Uterus (tissue), 4 donors: Measurements from ENCODE around the gene SERPINA12. TPM values are rescaled to one million over a fixed set of nuclear protein-coding genes. Genes with fewer than 3 reads are reported as not detected.

Experiments
- DNase-seq, 2 donors: peaks; one replicate each; pipeline ENCODE4 v3.0.0-alpha.2; 2019 to 2020
- H3K27ac ChIP-seq, 2 donors: fragments of 200-600 bp; sonication (generic); 1 replicate in 1 of 2; 2 replicates in 1 of 2; pipeline ENCODE4 v1.5.1; 2016 to 2018
- H3K27me3 ChIP-seq, 2 donors: fragments of 200-600 bp; sonication (generic); one replicate each; pipeline ENCODE4 v1.5.1; 2018 to 2019; ENCODE audit warnings: control low read depth in 1 of 2
- H3K36me3 ChIP-seq, 2 donors: fragments of 200-600 bp; sonication (generic); one replicate each; pipeline ENCODE4 v1.5.1; 2019; ENCODE audit warnings: control low read depth in 1 of 2
- H3K4me1 ChIP-seq, 2 donors: fragments of 200-600 bp; sonication (generic); one replicate each; pipeline ENCODE4 v1.5.1; 2018 to 2019; ENCODE audit warnings: control low read depth in 1 of 2
- H3K4me3 ChIP-seq, 2 donors: fragments of 200-600 bp; sonication (generic); 1 replicate in 1 of 2; 2 replicates in 1 of 2; pipeline ENCODE4 v1.5.1; 2018 to 2019; ENCODE audit warnings: mild to moderate bottlenecking in 1 of 2
- H3K9me3 ChIP-seq, 2 donors: fragments of 200-600 bp; sonication (generic); one replicate each; pipeline ENCODE4 v1.5.1; 2019; ENCODE audit warnings: control low read depth in 1 of 2
- CTCF ChIP-seq, 4 experiments: fragments of 200-600 bp in 2 of 4; fragments of 450-650 bp in 2 of 4; sonication (generic) in 2 of 4; IDR thresholded peaks; one replicate each; pipeline ENCODE4 v1.5.1; 2016 to 2019; ENCODE audit warnings: antibody characterized with exemption in 4 of 4, mild to moderate bottlenecking in 2 of 4, moderate library complexity in 1 of 4
- POLR2A ChIP-seq, 2 donors: fragments of 450-650 bp; IDR thresholded peaks; one replicate each; pipeline ENCODE4 v1.6.1; 2016; ENCODE audit warnings: antibody characterized with exemption in 2 of 2, mild to moderate bottlenecking in 1 of 2, moderate library complexity in 1 of 2
- intact Hi-C: fragments of 100-400 bp; cut with DNase I; formaldehyde crosslinking; loops from one replicate; pipeline ENCODE4 v1.15.1; 2023; ENCODE audit warnings: low total_unique reads
- total RNA-seq, 4 donors: library from RNA; depleted of rRNA in 3 of 4; stranded (reverse); fragments of >200 nt in 3 of 4; gene quantifications; one replicate each; pipeline versions ENCODE4 v1.1.0 to v1.2.4, GENCODE V29; 2014 to 2023
- donor health status: DM: yes; HTN: yes; CAD: no.

Gene SERPINA12
- total RNA-seq, 4 donors from 2014 or later, result not detected

DNA sequence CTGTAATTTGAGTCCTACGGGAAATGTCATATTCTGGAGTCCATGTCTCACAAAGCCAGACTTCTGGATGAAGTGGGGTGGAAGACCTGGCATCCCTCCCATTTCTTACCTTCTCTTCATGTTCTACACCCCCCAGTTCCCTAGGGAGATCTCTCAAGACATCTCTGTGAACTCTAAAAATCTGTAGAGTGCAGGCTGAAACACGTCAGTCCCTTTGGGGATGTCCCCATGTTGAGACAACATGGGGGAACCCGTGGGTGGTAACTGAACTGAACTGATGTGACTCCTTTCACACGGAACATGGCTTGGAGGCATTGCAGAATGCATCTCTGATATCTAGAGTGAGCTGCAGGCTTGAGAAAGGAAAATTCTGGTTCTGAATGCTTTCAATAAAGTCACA, 15.2 kb downstream of the SERPINA12 start:
- H3K4me3 ChIP-seq, result no peak overlapping the region
- no peaks in the 10 kb centered on the region for H3K4me1 ChIP-seq
- TF ChIP-seq POLR2A (IDR thresholded peaks at IDR 0.05) (no peak), CTCF (IDR thresholded peaks at IDR 0.05) (no peak)
- no peaks in the 10 kb centered on the region for H3K27me3 ChIP-seq
- no peaks in the 10 kb centered on the region for H3K36me3 ChIP-seq
- intact Hi-C loops, result no loop called here
- DNase-seq, result no peak
- H3K27ac ChIP-seq, result no peak overlapping the region
- no peaks in the 10 kb centered on the region for H3K9me3 ChIP-seq

DNA sequence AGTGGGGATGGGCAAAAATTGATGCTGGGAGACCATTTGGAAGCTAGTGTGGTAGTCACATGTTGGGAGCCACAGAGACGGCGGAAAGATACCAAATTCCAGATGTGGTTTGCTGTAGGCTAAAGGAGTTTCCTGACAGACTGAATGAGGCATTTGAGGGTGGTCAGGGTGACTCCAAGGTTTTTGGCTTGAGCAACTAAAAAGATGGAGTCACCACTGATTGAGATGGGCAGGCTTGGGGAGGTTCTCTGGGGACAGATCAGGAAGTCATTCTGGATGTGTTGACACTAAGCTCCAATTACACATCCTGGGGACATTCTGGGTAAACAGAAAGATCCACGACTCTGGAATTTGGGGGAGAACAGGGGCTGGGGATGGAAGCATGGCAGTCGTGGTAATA, 17.8 kb downstream of the SERPINA12 start:
- Histone ChIP-seq H3K4me3 (no peak overlapping the region), H3K36me3 (no peaks in the 10 kb centered on the region), H3K27ac (no peak overlapping the region), H3K9me3 (no peaks in the 10 kb centered on the region), H3K4me1 (no peaks in the 10 kb centered on the region), H3K27me3 (no peaks in the 10 kb centered on the region)
- no peak for DNase-seq
- TF ChIP-seq CTCF (IDR thresholded peaks at IDR 0.05), result no peak
- TF ChIP-seq POLR2A (IDR thresholded peaks at IDR 0.05), result no peak
- intact Hi-C loops, result no loop called here

GRCh38 chr14:94489336-94489735, 19.9 kb downstream of the SERPINA12 start:
- intact Hi-C loops, result no loop called here
- no peaks in the 10 kb centered on the region for H3K36me3 ChIP-seq
- no peak overlapping the region for H3K27ac ChIP-seq
- no peak overlapping the region for H3K4me3 ChIP-seq
- no peaks in the 10 kb centered on the region for H3K4me1 ChIP-seq
- no peak for DNase-seq
- H3K9me3 ChIP-seq, result no peaks in the 10 kb centered on the region
- no peak for TF ChIP-seq POLR2A (IDR thresholded peaks at IDR 0.05)
- TF ChIP-seq CTCF (IDR thresholded peaks at IDR 0.05), result no peak
- H3K27me3 ChIP-seq, result no peaks in the 10 kb centered on the region

GRCh38 chr14:94486883-94487282, 22.4 kb downstream of the SERPINA12 start:
- DNase-seq, result no peak
- no peaks in the 10 kb centered on the region for H3K9me3 ChIP-seq
- intact Hi-C loops, result no loop called here
- no peak overlapping the region for H3K4me3 ChIP-seq
- no peaks in the 10 kb centered on the region for H3K27me3 ChIP-seq
- no peak overlapping the region for H3K27ac ChIP-seq
- no peaks in the 10 kb centered on the region for H3K4me1 ChIP-seq
- H3K36me3 ChIP-seq, result no peaks in the 10 kb centered on the region
- no peak for TF ChIP-seq POLR2A (IDR thresholded peaks at IDR 0.05)
- no peak for TF ChIP-seq CTCF (IDR thresholded peaks at IDR 0.05)

- Histone ChIP-seq H3K4me3 (no peak overlapping the region), H3K4me1 (no peaks in the 10 kb centered on the region), H3K9me3 (no peaks in the 10 kb centered on the region), H3K36me3 (no peaks in the 10 kb centered on the region), H3K27ac (no peak overlapping the region), H3K27me3 (no peaks in the 10 kb centered on the region)
- intact Hi-C loops, result no loop called here
- TF ChIP-seq CTCF (IDR thresholded peaks at IDR 0.05) (peak; percentile 78 to 96 (median 82)), POLR2A (IDR thresholded peaks at IDR 0.05) (no peak)
- DNase-seq, result peak in 1 of 2 donors; percentile 42
These were observed 23.1 kb downstream of the SERPINA12 start for GRCh38 chr14:94485944-94486841.
